Lower leg skin (tissue), 3 donors: ENCODE results near the gene BLNK.

Source experiments
- POLR2A ChIP-seq, 2 donors: fragments of 450-650 bp; IDR thresholded peaks; one replicate each; pipeline ENCODE4 v1.6.1; 2016 to 2017; ENCODE audit warnings: antibody characterized with exemption in 2 of 2, mild to moderate bottlenecking in 1 of 2, moderate library complexity in 1 of 2
- TF ChIP-seq, protein P1 (sequence below), 3 donors: fragments of 450-650 bp; IDR thresholded peaks; one replicate each; pipeline ENCODE4 v1.5.1; 2016; ENCODE audit warnings: antibody characterized with exemption in 3 of 3, mild to moderate bottlenecking in 3 of 3, moderate library complexity in 2 of 3

DNA sequence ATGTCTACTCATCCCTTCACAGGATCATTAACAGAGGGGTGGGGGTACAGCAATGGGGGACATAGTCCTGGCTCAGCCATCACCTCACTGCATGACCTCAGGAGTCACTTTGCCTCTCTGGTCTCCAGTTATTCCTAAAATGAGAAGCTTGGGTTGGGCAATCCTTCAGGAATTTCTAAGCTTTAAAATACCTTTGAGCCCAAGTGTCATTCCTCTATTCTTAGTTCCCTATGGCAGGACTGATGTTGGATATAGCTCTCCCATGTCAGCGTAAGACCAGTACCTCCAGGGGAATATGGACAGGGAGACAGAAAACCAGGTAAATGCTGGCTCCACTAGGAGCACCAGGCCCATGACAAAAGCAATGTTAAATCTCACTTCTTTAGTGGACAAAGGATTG lies 34.5 kb downstream of the BLNK start:
- TF ChIP-seq, protein P1, sequence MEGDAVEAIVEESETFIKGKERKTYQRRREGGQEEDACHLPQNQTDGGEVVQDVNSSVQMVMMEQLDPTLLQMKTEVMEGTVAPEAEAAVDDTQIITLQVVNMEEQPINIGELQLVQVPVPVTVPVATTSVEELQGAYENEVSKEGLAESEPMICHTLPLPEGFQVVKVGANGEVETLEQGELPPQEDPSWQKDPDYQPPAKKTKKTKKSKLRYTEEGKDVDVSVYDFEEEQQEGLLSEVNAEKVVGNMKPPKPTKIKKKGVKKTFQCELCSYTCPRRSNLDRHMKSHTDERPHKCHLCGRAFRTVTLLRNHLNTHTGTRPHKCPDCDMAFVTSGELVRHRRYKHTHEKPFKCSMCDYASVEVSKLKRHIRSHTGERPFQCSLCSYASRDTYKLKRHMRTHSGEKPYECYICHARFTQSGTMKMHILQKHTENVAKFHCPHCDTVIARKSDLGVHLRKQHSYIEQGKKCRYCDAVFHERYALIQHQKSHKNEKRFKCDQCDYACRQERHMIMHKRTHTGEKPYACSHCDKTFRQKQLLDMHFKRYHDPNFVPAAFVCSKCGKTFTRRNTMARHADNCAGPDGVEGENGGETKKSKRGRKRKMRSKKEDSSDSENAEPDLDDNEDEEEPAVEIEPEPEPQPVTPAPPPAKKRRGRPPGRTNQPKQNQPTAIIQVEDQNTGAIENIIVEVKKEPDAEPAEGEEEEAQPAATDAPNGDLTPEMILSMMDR (IDR thresholded peaks at IDR 0.05) = no peak
- no peak for TF ChIP-seq POLR2A (IDR thresholded peaks at IDR 0.05)
